Liver (tissue), 9 donors: ENCODE measurements around the gene PIGN. TPM values are rescaled to one million over a fixed set of nuclear protein-coding genes. Genes with fewer than 3 reads are reported as not detected.

ENCODE experiments used
- DNase-seq: peaks from one replicate; pipeline ENCODE4 v3.0.0-alpha.2; 2017; ENCODE audit warnings: low spot score
- H3K27ac ChIP-seq, 2 donors: one replicate each; pipeline ENCODE4 v1.7.0; 2013; ENCODE audit warnings: inconsistent platforms in 2 of 2, low read length in 2 of 2, control low read depth in 1 of 2, low read depth in 1 of 2, mild to moderate bottlenecking in 1 of 2
- H3K27me3 ChIP-seq, 4 donors: one replicate each; pipeline versions ENCODE4 v1.6.1 to v1.7.0; 2013; ENCODE audit warnings: low read length in 3 of 4, inconsistent platforms in 1 of 4, mild to moderate bottlenecking in 1 of 4, moderate library complexity in 1 of 4; ENCODE audit not compliant: control insufficient read depth in 4 of 4, insufficient read depth in 4 of 4
- H3K36me3 ChIP-seq, 4 donors: one replicate each; pipeline versions ENCODE4 v1.6.1 to v1.7.0; 2013; ENCODE audit warnings: low read length in 3 of 4, mild to moderate bottlenecking in 3 of 4, low read depth in 1 of 4, moderate library complexity in 1 of 4; ENCODE audit not compliant: control insufficient read depth in 4 of 4, insufficient read depth in 3 of 4
- H3K4me1 ChIP-seq, 4 donors: one replicate each; pipeline versions ENCODE4 v1.6.1 to v1.7.0; 2013; ENCODE audit warnings: low read length in 3 of 4, mild to moderate bottlenecking in 3 of 4, moderate library complexity in 1 of 4; ENCODE audit not compliant: control insufficient read depth in 4 of 4, insufficient read depth in 4 of 4
- H3K4me3 ChIP-seq, 3 donors: one replicate each; pipeline versions ENCODE4 v1.6.1 to v1.7.0; 2013; ENCODE audit warnings: low read length in 3 of 3, control low read depth in 1 of 3, low read depth in 1 of 3, mild to moderate bottlenecking in 1 of 3
- H3K9ac ChIP-seq, 2 donors: one replicate each; pipeline ENCODE4 v1.7.0; 2013; ENCODE audit warnings: low read length in 2 of 2, mild to moderate bottlenecking in 2 of 2, moderate library complexity in 2 of 2, control low read depth in 1 of 2, low read depth in 1 of 2
- H3K9me3 ChIP-seq, 4 donors: one replicate each; pipeline versions ENCODE4 v1.6.1 to v1.7.0; 2013; ENCODE audit warnings: low read length in 3 of 4; ENCODE audit not compliant: control insufficient read depth in 4 of 4
- ATF3 ChIP-seq: IDR thresholded peaks from 2 replicates; pipeline ENCODE4 v1.6.1; 2016; ENCODE audit warnings: antibody characterized with exemption
- EGR1 ChIP-seq, 2 donors: IDR thresholded peaks; 2 replicates each; pipeline ENCODE4 v1.6.1; 2016 to 2018; ENCODE audit warnings: antibody characterized with exemption in 2 of 2, low read depth in 2 of 2
- FOXA1 ChIP-seq: IDR thresholded peaks from 2 replicates; pipeline ENCODE4 v1.6.1; 2016; ENCODE audit warnings: antibody characterized with exemption
- FOXA2 ChIP-seq: IDR thresholded peaks from 2 replicates; pipeline ENCODE4 v1.6.1; 2016; ENCODE audit warnings: antibody characterized with exemption
- GABPA ChIP-seq, 2 donors: IDR thresholded peaks in 1 of 2; conservative IDR thresholded peaks in 1 of 2; 2 replicates each; pipeline ENCODE4 v1.6.1; 2016; ENCODE audit warnings: antibody characterized with exemption in 2 of 2, mild to moderate bottlenecking in 1 of 2, moderate library complexity in 1 of 2
- HNF4A ChIP-seq, 2 donors: conservative IDR thresholded peaks; 2 replicates each; pipeline ENCODE4 v1.6.1; 2016; ENCODE audit warnings: antibody characterized with exemption in 2 of 2, mild to moderate bottlenecking in 2 of 2
- HNF4G ChIP-seq: IDR thresholded peaks from 2 replicates; pipeline ENCODE4 v1.6.1; 2016; ENCODE audit warnings: antibody characterized with exemption
- JUND ChIP-seq, 2 donors: IDR thresholded peaks; 2 replicates each; pipeline ENCODE4 v1.6.1; 2016; ENCODE audit warnings: antibody characterized with exemption in 2 of 2
- NR2F2 ChIP-seq: IDR thresholded peaks from 2 replicates; pipeline ENCODE4 v1.6.1; 2016; ENCODE audit warnings: antibody characterized with exemption
- RAD21 ChIP-seq, 2 donors: IDR thresholded peaks; 2 replicates each; pipeline ENCODE4 v1.6.1; 2016; ENCODE audit warnings: antibody characterized with exemption in 2 of 2, mild to moderate bottlenecking in 2 of 2
- RXRA ChIP-seq, 2 donors: IDR thresholded peaks; 2 replicates each; pipeline ENCODE4 v1.6.1; 2017 to 2018; ENCODE audit warnings: antibody characterized with exemption in 2 of 2, mild to moderate bottlenecking in 1 of 2
- SP1 ChIP-seq: IDR thresholded peaks from 2 replicates; pipeline ENCODE4 v1.6.1; 2018; ENCODE audit warnings: antibody characterized with exemption, mild to moderate bottlenecking
- TAF1 ChIP-seq: conservative IDR thresholded peaks from 2 replicates; pipeline ENCODE4 v1.6.1; 2016; ENCODE audit warnings: antibody characterized with exemption, mild to moderate bottlenecking
- YY1 ChIP-seq: IDR thresholded peaks from 2 replicates; pipeline ENCODE4 v1.6.1; 2016; ENCODE audit warnings: antibody characterized with exemption, mild to moderate bottlenecking
- ZBTB33 ChIP-seq: IDR thresholded peaks from 2 replicates; pipeline ENCODE4 v1.6.1; 2016; ENCODE audit warnings: antibody characterized with exemption
- WGBS: extraction: QIAGEN DNeasy Blood & Tissue Kit; methylation state at CpG from one replicate; pipeline ENCODE4 v1.1.7; 2013; 5-methylcytosine and 5-hydroxymethylcytosine counted together
- polyA plus RNA-seq, 2 donors: library from polyadenylated mRNA; stranded (reverse) in 1 of 2; unstranded in 1 of 2; fragments of 200-250 nt in 1 of 2; fragments of >200 nt in 1 of 2; fragmentation: Nextera tagmentation in 1 of 2; extraction: Ambion mirVana in 1 of 2; gene quantifications; one replicate each; pipeline versions ENCODE4 v1.2.1 to v1.2.3, GENCODE V29; 2013 to 2015
- total RNA-seq, 2 donors: library from RNA; depleted of rRNA; stranded (reverse); fragments of >200 nt; gene quantifications; one replicate each; pipeline ENCODE4 v1.2.3, GENCODE V29; 2014
- TF ChIP-seq, protein P1 (sequence below): fragments of 150-350 bp; IDR thresholded peaks from 2 replicates; pipeline ENCODE4 v1.5.1; 2017; ENCODE audit warnings: improper control_type of control experiment, low read depth, low read length; ENCODE audit not compliant: missing input control
- TF ChIP-seq, protein P2 (sequence below): IDR thresholded peaks from 2 replicates; pipeline ENCODE4 v1.6.1; 2016; ENCODE audit warnings: antibody characterized with exemption, mild to moderate bottlenecking
- TF ChIP-seq, protein P3 (sequence below): IDR thresholded peaks from 2 replicates; pipeline ENCODE4 v1.6.1; 2016; ENCODE audit warnings: antibody characterized with exemption
- donor health status: healthy.
- donor health status: healthy.
- donor health status: healthy.
- donor health status: healthy.
- donor health status: healthy.

Gene PIGN
- total and polyA plus RNA-seq, 4 donors, result 5.1 to 20.6 (median 12.5) TPM

- Histone ChIP-seq H3K4me3 (no peak overlapping the region), H3K27ac (no peak overlapping the region), H3K36me3 (no peaks in the 10 kb centered on the region), H3K9ac (no peak overlapping the region), H3K4me1 (peaks cover 0 to 2% (median 0%) of the 10 kb centered on the region in 4 donors), H3K9me3 (no peaks in the 10 kb centered on the region), H3K27me3 (no peaks in the 10 kb centered on the region)
- no peak for DNase-seq
- 42% methylated on average over 1 of the region's 1 CpG for WGBS
- TF ChIP-seq, protein P1, sequence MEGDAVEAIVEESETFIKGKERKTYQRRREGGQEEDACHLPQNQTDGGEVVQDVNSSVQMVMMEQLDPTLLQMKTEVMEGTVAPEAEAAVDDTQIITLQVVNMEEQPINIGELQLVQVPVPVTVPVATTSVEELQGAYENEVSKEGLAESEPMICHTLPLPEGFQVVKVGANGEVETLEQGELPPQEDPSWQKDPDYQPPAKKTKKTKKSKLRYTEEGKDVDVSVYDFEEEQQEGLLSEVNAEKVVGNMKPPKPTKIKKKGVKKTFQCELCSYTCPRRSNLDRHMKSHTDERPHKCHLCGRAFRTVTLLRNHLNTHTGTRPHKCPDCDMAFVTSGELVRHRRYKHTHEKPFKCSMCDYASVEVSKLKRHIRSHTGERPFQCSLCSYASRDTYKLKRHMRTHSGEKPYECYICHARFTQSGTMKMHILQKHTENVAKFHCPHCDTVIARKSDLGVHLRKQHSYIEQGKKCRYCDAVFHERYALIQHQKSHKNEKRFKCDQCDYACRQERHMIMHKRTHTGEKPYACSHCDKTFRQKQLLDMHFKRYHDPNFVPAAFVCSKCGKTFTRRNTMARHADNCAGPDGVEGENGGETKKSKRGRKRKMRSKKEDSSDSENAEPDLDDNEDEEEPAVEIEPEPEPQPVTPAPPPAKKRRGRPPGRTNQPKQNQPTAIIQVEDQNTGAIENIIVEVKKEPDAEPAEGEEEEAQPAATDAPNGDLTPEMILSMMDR, result no peak
- TF ChIP-seq HNF4A (conservative IDR thresholded peaks at IDR 0.05), result no peak
- no peak for TF ChIP-seq ZBTB33
- TF ChIP-seq HNF4G, result no peak
- TF ChIP-seq FOXA1, result no peak
- TF ChIP-seq, protein P2, sequence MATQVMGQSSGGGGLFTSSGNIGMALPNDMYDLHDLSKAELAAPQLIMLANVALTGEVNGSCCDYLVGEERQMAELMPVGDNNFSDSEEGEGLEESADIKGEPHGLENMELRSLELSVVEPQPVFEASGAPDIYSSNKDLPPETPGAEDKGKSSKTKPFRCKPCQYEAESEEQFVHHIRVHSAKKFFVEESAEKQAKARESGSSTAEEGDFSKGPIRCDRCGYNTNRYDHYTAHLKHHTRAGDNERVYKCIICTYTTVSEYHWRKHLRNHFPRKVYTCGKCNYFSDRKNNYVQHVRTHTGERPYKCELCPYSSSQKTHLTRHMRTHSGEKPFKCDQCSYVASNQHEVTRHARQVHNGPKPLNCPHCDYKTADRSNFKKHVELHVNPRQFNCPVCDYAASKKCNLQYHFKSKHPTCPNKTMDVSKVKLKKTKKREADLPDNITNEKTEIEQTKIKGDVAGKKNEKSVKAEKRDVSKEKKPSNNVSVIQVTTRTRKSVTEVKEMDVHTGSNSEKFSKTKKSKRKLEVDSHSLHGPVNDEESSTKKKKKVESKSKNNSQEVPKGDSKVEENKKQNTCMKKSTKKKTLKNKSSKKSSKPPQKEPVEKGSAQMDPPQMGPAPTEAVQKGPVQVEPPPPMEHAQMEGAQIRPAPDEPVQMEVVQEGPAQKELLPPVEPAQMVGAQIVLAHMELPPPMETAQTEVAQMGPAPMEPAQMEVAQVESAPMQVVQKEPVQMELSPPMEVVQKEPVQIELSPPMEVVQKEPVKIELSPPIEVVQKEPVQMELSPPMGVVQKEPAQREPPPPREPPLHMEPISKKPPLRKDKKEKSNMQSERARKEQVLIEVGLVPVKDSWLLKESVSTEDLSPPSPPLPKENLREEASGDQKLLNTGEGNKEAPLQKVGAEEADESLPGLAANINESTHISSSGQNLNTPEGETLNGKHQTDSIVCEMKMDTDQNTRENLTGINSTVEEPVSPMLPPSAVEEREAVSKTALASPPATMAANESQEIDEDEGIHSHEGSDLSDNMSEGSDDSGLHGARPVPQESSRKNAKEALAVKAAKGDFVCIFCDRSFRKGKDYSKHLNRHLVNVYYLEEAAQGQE, result no peak
- no peak for TF ChIP-seq TAF1
- TF ChIP-seq, protein P3, sequence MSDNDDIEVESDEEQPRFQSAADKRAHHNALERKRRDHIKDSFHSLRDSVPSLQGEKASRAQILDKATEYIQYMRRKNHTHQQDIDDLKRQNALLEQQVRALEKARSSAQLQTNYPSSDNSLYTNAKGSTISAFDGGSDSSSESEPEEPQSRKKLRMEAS, result no peak
- TF ChIP-seq JUND (IDR thresholded peaks at IDR 0.05), result no peak
- no peak for TF ChIP-seq RXRA (IDR thresholded peaks at IDR 0.05)
- no peak for TF ChIP-seq FOXA2
- no peak for TF ChIP-seq YY1
- TF ChIP-seq NR2F2, result no peak
- TF ChIP-seq GABPA (IDR thresholded peaks at IDR 0.05 in 1 of 2, conservative IDR thresholded peaks at IDR 0.05 in 1 of 2), result no peak
- TF ChIP-seq EGR1 (IDR thresholded peaks at IDR 0.05; ENCODE audit: low read depth in 2 of 2), result no peak
- TF ChIP-seq ATF3, result no peak
- TF ChIP-seq SP1, result no peak
- TF ChIP-seq RAD21 (IDR thresholded peaks at IDR 0.05), result no peak
Measured at GRCh38 chr18:62201870-62202269, 15.0 kb upstream of the PIGN start.
